ENCODE data around the gene PHPT1. TPM values are rescaled to one million over a fixed set of nuclear protein-coding genes. Genes with fewer than 3 reads are reported as not detected.

Gene PHPT1
- total RNA-seq, 2 experiments from 2014 or later, result 13.6 to 17.8 TPM

- peaks cover 41% of the 10 kb centered on the region for H3K4me1 ChIP-seq (ENCODE audit: insufficient read depth, low read length)
- peaks cover 10% of the 10 kb centered on the region for H3K4me1 Mint-ChIP-seq (ENCODE audit: low read depth)
- H3K4me3 ChIP-seq (ENCODE audit: low read length), result peak overlapping the region; percentile 84
- peaks cover 12 to 14% of the 10 kb centered on the region in 2 experiments for H3K27me3 ChIP-seq (ENCODE audit: control insufficient read depth in 1 of 2, insufficient read depth in 2 of 2, low read length in 2 of 2)
- H3K27ac Mint-ChIP-seq, result no peak overlapping the region
- TF ChIP-seq CTCF (IDR thresholded peaks at IDR 0.05), result no peak
- H3K9me3 ChIP-seq (ENCODE audit: control insufficient read depth in 1 of 2, insufficient read depth in 1 of 2, low read length in 2 of 2), result peaks cover 0 to 15% of the 10 kb centered on the region in 2 experiments
- peak overlapping the region; percentile 87 for H3K4me3 Mint-ChIP-seq
- intact Hi-C loops (cut with DNase I, micrococcal nuclease), result loop anchor here (1.0 to 10.0 kb wide), 7 partner anchors 16 to 95 kb away; partner anchors contain the start of genes FBXW5 (in 2 of the 2), RABL6 (in 2 of the 2), TRAF2 (in 2 of the 2) and C8G (in 1 of the 2)
- DNase-seq, result no peak
- ATAC-seq (ENCODE audit: poor library complexity), result no peak
- peaks cover 8% of the 10 kb centered on the region for H3K36me3 Mint-ChIP-seq (ENCODE audit: low read depth)
- no peak overlapping the region for H3K27ac ChIP-seq (ENCODE audit: low read depth in 1 of 2, low read length in 2 of 2)
- no peaks in the 10 kb centered on the region for H3K9me3 Mint-ChIP-seq
- ChIA-PET POLR2A (interaction anchor here (0.9 kb wide), 1 partner anchor 32 kb away, joined by 3 read pairs; no protein-coding TSS in a partner anchor), CTCF (no interaction called here)
- H3K36me3 ChIP-seq (ENCODE audit: insufficient read depth, low read length), result peaks cover 10% of the 10 kb centered on the region
- H3K27me3 Mint-ChIP-seq, result peaks cover 19% of the 10 kb centered on the region
Observed at GRCh38 chr9:136849960-136850865, 1.0 kb downstream of the PHPT1 start.

GRCh38 chr9:136850866-136851775 is 1.9 kb downstream of the PHPT1 start:
- peaks cover 8% of the 10 kb centered on the region for H3K36me3 Mint-ChIP-seq (ENCODE audit: low read depth)
- Histone ChIP-seq H3K27me3 (ENCODE audit: control insufficient read depth in 1 of 2, insufficient read depth in 2 of 2, low read length in 2 of 2) (peaks cover 4 to 12% of the 10 kb centered on the region in 2 experiments), H3K4me3 (ENCODE audit: low read length) (no peak overlapping the region), H3K4me1 (ENCODE audit: insufficient read depth, low read length) (peaks cover 38% of the 10 kb centered on the region), H3K9me3 (ENCODE audit: control insufficient read depth in 1 of 2, insufficient read depth in 1 of 2, low read length in 2 of 2) (peaks cover 0 to 15% of the 10 kb centered on the region in 2 experiments), H3K36me3 (ENCODE audit: insufficient read depth, low read length) (peaks cover 10% of the 10 kb centered on the region), H3K27ac (ENCODE audit: low read depth in 1 of 2, low read length in 2 of 2) (no peak overlapping the region)
- peaks cover 10% of the 10 kb centered on the region for H3K4me1 Mint-ChIP-seq (ENCODE audit: low read depth)
- no peak overlapping the region for H3K27ac Mint-ChIP-seq
- peaks cover 16% of the 10 kb centered on the region for H3K27me3 Mint-ChIP-seq
- CTCF ChIA-PET, result no interaction called here
- POLR2A ChIA-PET, result interaction anchor here (1.2 kb wide), 1 partner anchor 9 kb away, joined by 4 read pairs; the partner anchor contains the start of gene AJM1
- peak overlapping the region; percentile 38 for H3K4me3 Mint-ChIP-seq
- intact Hi-C loops (cut with DNase I, micrococcal nuclease), result no loop called here
- no peak for TF ChIP-seq CTCF (IDR thresholded peaks at IDR 0.05)
- ATAC-seq (ENCODE audit: poor library complexity) (no peak), DNase-seq (no peak)
- H3K9me3 Mint-ChIP-seq, result no peaks in the 10 kb centered on the region

All from CD4-positive, alpha-beta T cell (primary cell).